Measurements from ENCODE around the gene TMEM60. TPM values are rescaled to one million over a fixed set of nuclear protein-coding genes. Genes with fewer than 3 reads are reported as not detected.
A peak's percentile ranks its signal among the peaks of the same experiment; 100 is the strongest.

TMEM60 gene
- total and polyA plus RNA-seq, 10 of the 15 experiments (the other 5 are each of a cell fraction or from before 2014, with no cell fraction given), result 13.2 to 94.2 (median 30.2) TPM

- TF ChIP-seq USF2 (IDR thresholded peaks at IDR 0.05; ENCODE audit: borderline replicate concordance, low read depth, low read length) (peak; percentile 45; the same call in 1 of the 2 replicates), KDM1A (IDR thresholded peaks at IDR 0.05; ENCODE audit: borderline replicate concordance) (no peak), HDAC2 (IDR thresholded peaks at IDR 0.05) (no peak), BMI1 (IDR thresholded peaks at IDR 0.05; ENCODE audit: borderline replicate concordance) (no peak), ESRRA (IDR thresholded peaks at IDR 0.05; ENCODE audit: low read length) (no peak), NFIC (IDR thresholded peaks at IDR 0.05; ENCODE audit: low read depth, low read length) (no peak; the same call in 1 of the 2 replicates), ZBTB11 (CRISPR knock-in tag; IDR thresholded peaks at IDR 0.05) (no peak), IRF5 (IDR thresholded peaks at IDR 0.05; ENCODE audit: borderline replicate concordance) (no peak), MYC (IDR thresholded peaks at IDR 0.05; ENCODE audit: insufficient read depth, insufficient read length, insufficient replicate concordance, low read length, severe bottlenecking) (no peak), RB1 (IDR thresholded peaks at IDR 0.05; ENCODE audit: borderline replicate concordance) (peak; percentile 43; the same call in 1 of the 2 replicates), USF1 (IDR thresholded peaks at IDR 0.05; ENCODE audit: borderline replicate concordance, extremely low read length, insufficient read depth, low read depth, low read length) (peak; percentile 52), ELK1 (IDR thresholded peaks at IDR 0.05; ENCODE audit: low read depth, low read length) (no peak), MLLT1 (IDR thresholded peaks at IDR 0.05) (peak; percentile 58), YBX1 (IDR thresholded peaks at IDR 0.05) (no peak), RAD51 (IDR thresholded peaks at IDR 0.05) (peak; percentile 87), WRNIP1 (IDR thresholded peaks at IDR 0.05; ENCODE audit: borderline replicate concordance, low read depth, low read length) (no peak), SIN3A (IDR thresholded peaks at IDR 0.05; ENCODE audit: low read depth, low read length) (peak; percentile 82; the same call in 1 of the 2 replicates), ZBTB33 (IDR thresholded peaks at IDR 0.05) (no peak)
These were observed 370 bp downstream of the TMEM60 start (continued) for GRCh38 chr7:77797734-77798393.
